Mammary epithelial cell (primary cell): ENCODE data around the gene NDUFV1.

Experiments used
- EZH2 ChIP-seq: IDR thresholded peaks from 2 replicates; pipeline ENCODE4 v1.6.1; 2012; ENCODE audit warnings: low read length, inconsistent platforms, borderline replicate concordance
- TF ChIP-seq, protein P1 (sequence below), 2 donors: IDR thresholded peaks in 1 of 2; conservative IDR thresholded peaks in 1 of 2; 2 replicates each; pipeline ENCODE4 v1.5.1; 2011 to 2012; ENCODE audit warnings: inconsistent platforms in 2 of 2, low read length in 2 of 2, mild to moderate bottlenecking in 2 of 2, control low read depth in 1 of 2, low read depth in 1 of 2; ENCODE audit not compliant: insufficient read depth in 1 of 2; ENCODE audit errors: extremely low read depth in 1 of 2

DNA sequence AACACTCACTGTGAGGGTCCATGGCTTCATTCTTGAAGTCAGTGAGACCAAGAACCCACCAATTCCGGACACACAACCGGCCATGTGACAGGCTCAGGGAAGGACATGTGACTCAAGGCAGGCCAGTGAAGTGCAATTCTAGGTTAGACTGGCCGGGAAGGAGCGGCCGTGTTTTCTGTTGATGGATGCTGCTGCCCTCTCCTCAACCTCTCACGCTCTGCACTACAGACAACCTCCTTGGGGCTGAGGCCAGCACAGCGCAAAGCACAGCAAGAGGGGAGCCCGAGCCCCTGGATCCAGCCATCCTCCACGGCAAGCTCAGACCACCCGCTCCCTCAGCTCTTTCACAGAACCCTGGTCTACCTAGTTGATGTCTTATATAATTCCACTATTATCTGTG is 20.2 kb downstream of the NDUFV1 start:
- no peak for TF ChIP-seq EZH2
- TF ChIP-seq, protein P1, sequence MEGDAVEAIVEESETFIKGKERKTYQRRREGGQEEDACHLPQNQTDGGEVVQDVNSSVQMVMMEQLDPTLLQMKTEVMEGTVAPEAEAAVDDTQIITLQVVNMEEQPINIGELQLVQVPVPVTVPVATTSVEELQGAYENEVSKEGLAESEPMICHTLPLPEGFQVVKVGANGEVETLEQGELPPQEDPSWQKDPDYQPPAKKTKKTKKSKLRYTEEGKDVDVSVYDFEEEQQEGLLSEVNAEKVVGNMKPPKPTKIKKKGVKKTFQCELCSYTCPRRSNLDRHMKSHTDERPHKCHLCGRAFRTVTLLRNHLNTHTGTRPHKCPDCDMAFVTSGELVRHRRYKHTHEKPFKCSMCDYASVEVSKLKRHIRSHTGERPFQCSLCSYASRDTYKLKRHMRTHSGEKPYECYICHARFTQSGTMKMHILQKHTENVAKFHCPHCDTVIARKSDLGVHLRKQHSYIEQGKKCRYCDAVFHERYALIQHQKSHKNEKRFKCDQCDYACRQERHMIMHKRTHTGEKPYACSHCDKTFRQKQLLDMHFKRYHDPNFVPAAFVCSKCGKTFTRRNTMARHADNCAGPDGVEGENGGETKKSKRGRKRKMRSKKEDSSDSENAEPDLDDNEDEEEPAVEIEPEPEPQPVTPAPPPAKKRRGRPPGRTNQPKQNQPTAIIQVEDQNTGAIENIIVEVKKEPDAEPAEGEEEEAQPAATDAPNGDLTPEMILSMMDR (conservative IDR thresholded peaks at IDR 0.05 in 1 of 2, IDR thresholded peaks at IDR 0.05 in 1 of 2; ENCODE audit: extremely low read depth in 1 of 2, insufficient read depth in 1 of 2, low read depth in 1 of 2, low read length in 2 of 2): no peak
